Parathyroid adenoma (tissue), 2 donors: Measurements from ENCODE around the gene DNAJB9.

ENCODE experiments used
- H2AFZ ChIP-seq: fragments of 300-600 bp; sonication (generic); one replicate; pipeline ENCODE4 v1.7.0; 2017; ENCODE audit warnings: antibody characterized with exemption, mild to moderate bottlenecking
- H3K27ac ChIP-seq: fragments of 300-600 bp; sonication (generic); one replicate; pipeline ENCODE4 v1.7.0; 2017
- H3K27me3 ChIP-seq: fragments of 300-600 bp; sonication (generic); one replicate; pipeline ENCODE4 v1.7.0; 2017; ENCODE audit warnings: low read length; ENCODE audit not compliant: control insufficient read depth, insufficient read depth
- H3K36me3 ChIP-seq: fragments of 300-600 bp; sonication (generic); one replicate; pipeline ENCODE4 v1.7.0; 2017; ENCODE audit warnings: low read length; ENCODE audit not compliant: control insufficient read depth, insufficient read depth
- H3K4me1 ChIP-seq: fragments of 300-600 bp; sonication (generic); one replicate; pipeline ENCODE4 v1.7.0; 2017; ENCODE audit warnings: control low read depth
- H3K4me2 ChIP-seq: fragments of 300-600 bp; sonication (generic); one replicate; pipeline ENCODE4 v1.7.0; 2017; ENCODE audit warnings: low read length
- H3K4me3 ChIP-seq: fragments of 300-600 bp; sonication (generic); one replicate; pipeline ENCODE4 v1.7.0; 2017; ENCODE audit warnings: low read depth, low read length
- H3K79me2 ChIP-seq: fragments of 300-600 bp; sonication (generic); one replicate; pipeline ENCODE4 v1.7.0; 2017; ENCODE audit warnings: control low read depth
- H3K9ac ChIP-seq: fragments of 300-600 bp; sonication (generic); one replicate; pipeline ENCODE4 v1.7.0; 2017; ENCODE audit warnings: mild to moderate bottlenecking
- H3K9me3 ChIP-seq: fragments of 300-600 bp; sonication (generic); one replicate; pipeline ENCODE4 v1.7.0; 2017; ENCODE audit warnings: low read length; ENCODE audit not compliant: control insufficient read depth
- CTCF ChIP-seq: fragments of 300-600 bp; sonication (generic); IDR thresholded peaks from one replicate; pipeline ENCODE4 v1.7.0; 2017; ENCODE audit warnings: antibody characterized with exemption, mild to moderate bottlenecking
- donor health status: primary hyperparathyroidism.

DNAJB9 gene

GRCh38 chr7:108596560-108596959 is 26.9 kb downstream of the DNAJB9 start:
- no peaks in the 10 kb centered on the region for H3K4me1 ChIP-seq
- H3K79me2 ChIP-seq = no peaks in the 10 kb centered on the region
- no peak overlapping the region for H3K4me2 ChIP-seq
- H3K4me3 ChIP-seq = no peak overlapping the region
- H3K36me3 ChIP-seq = no peaks in the 10 kb centered on the region
- H3K27me3 ChIP-seq = no peaks in the 10 kb centered on the region
- H2AFZ ChIP-seq = no peak overlapping the region
- no peak for TF ChIP-seq CTCF
- H3K9ac ChIP-seq = no peak overlapping the region
- H3K27ac ChIP-seq = no peak overlapping the region
- no peaks in the 10 kb centered on the region for H3K9me3 ChIP-seq

- H3K9ac ChIP-seq = no peak overlapping the region
- H2AFZ ChIP-seq = no peak overlapping the region
- TF ChIP-seq CTCF = no peak
- no peak overlapping the region for H3K27ac ChIP-seq
- H3K4me1 ChIP-seq = no peaks in the 10 kb centered on the region
- no peaks in the 10 kb centered on the region for H3K36me3 ChIP-seq
- H3K4me3 ChIP-seq = no peak overlapping the region
- H3K79me2 ChIP-seq = no peaks in the 10 kb centered on the region
- no peaks in the 10 kb centered on the region for H3K27me3 ChIP-seq
- H3K4me2 ChIP-seq = no peak overlapping the region
- no peaks in the 10 kb centered on the region for H3K9me3 ChIP-seq
These were observed 28.5 kb downstream of the DNAJB9 start for GRCh38 chr7:108598153-108598552.

GRCh38 chr7:108598914-108599580 is 29.4 kb downstream of the DNAJB9 start:
- no peak for TF ChIP-seq CTCF
- no peaks in the 10 kb centered on the region for H3K36me3 ChIP-seq
- H3K9me3 ChIP-seq = no peaks in the 10 kb centered on the region
- no peak overlapping the region for H3K4me3 ChIP-seq
- H3K27ac ChIP-seq = no peak overlapping the region
- H3K4me1 ChIP-seq = no peaks in the 10 kb centered on the region
- no peaks in the 10 kb centered on the region for H3K79me2 ChIP-seq
- H2AFZ ChIP-seq = peak overlapping the region; percentile 78
- no peaks in the 10 kb centered on the region for H3K27me3 ChIP-seq
- H3K4me2 ChIP-seq = peak overlapping the region; percentile 47
- H3K9ac ChIP-seq = no peak overlapping the region

GRCh38 chr7:108600399-108600798 is 30.7 kb downstream of the DNAJB9 start:
- Histone ChIP-seq H3K9ac (no peak overlapping the region), H2AFZ (no peak overlapping the region), H3K27ac (no peak overlapping the region), H3K79me2 (no peaks in the 10 kb centered on the region), H3K4me2 (no peak overlapping the region), H3K9me3 (no peaks in the 10 kb centered on the region), H3K27me3 (no peaks in the 10 kb centered on the region), H3K4me3 (no peak overlapping the region), H3K36me3 (no peaks in the 10 kb centered on the region), H3K4me1 (no peaks in the 10 kb centered on the region)
- no peak for TF ChIP-seq CTCF

GRCh38 chr7:108603656-108604306 is 34.1 kb downstream of the DNAJB9 start:
- H3K4me1 ChIP-seq = no peaks in the 10 kb centered on the region
- no peak overlapping the region for H3K4me2 ChIP-seq
- no peak overlapping the region for H2AFZ ChIP-seq
- H3K79me2 ChIP-seq = no peaks in the 10 kb centered on the region
- H3K27me3 ChIP-seq = no peaks in the 10 kb centered on the region
- no peak for TF ChIP-seq CTCF
- H3K9ac ChIP-seq = no peak overlapping the region
- no peaks in the 10 kb centered on the region for H3K36me3 ChIP-seq
- no peak overlapping the region for H3K27ac ChIP-seq
- no peak overlapping the region for H3K4me3 ChIP-seq
- H3K9me3 ChIP-seq = no peaks in the 10 kb centered on the region
